DMS 273 treated with DMSO at 0.1 percent for 48 hours (cell line): ENCODE data around the gene FXYD3.

Source experiments
- DNase-seq: peaks from one replicate; lab custom pipeline; 2025; lab: John Stamatoyannopoulos, UW

FXYD3 gene

GRCh38 chr19:35106898-35107541, 8.6 kb upstream of the FXYD3 start:
- DNase-seq = no peak

GRCh38 chr19:35107545-35107944, 8.1 kb upstream of the FXYD3 start:
- DNase-seq = no peak

- no peak for DNase-seq
These were observed 6.9 kb upstream of the FXYD3 start for GRCh38 chr19:35108730-35109129.

GRCh38 chr19:35109395-35110112, 6.1 kb upstream of the FXYD3 start:
- no peak for DNase-seq

GRCh38 chr19:35110974-35111373, 4.6 kb upstream of the FXYD3 start:
- DNase-seq = no peak

- no peak for DNase-seq
These were observed 2.5 kb upstream of the FXYD3 start for GRCh38 chr19:35112995-35113688.

- no peak for DNase-seq
These were observed 1.1 kb upstream of the FXYD3 start for GRCh38 chr19:35114353-35115176.

GRCh38 chr19:35116072-35116801, 614 bp downstream of the FXYD3 start:
- DNase-seq = no peak

GRCh38 chr19:35117116-35117515, 1.5 kb downstream of the FXYD3 start:
- DNase-seq = peak; percentile 70

GRCh38 chr19:35117799-35118198, 2.2 kb downstream of the FXYD3 start:
- DNase-seq = no peak

GRCh38 chr19:35118268-35119020, 2.8 kb downstream of the FXYD3 start:
- DNase-seq = no peak

GRCh38 chr19:35119091-35119490, 3.5 kb downstream of the FXYD3 start:
- DNase-seq = no peak

- DNase-seq = no peak
These were observed 4.0 kb downstream of the FXYD3 start for GRCh38 chr19:35119578-35120155.

GRCh38 chr19:35120492-35120891, 4.9 kb downstream of the FXYD3 start:
- peak; percentile 97 for DNase-seq

- DNase-seq = no peak
These were observed 5.3 kb downstream of the FXYD3 start for GRCh38 chr19:35120898-35121297.

- no peak for DNase-seq
These were observed 7.3 kb downstream of the FXYD3 start for GRCh38 chr19:35122687-35123551.

- no peak for DNase-seq
These were observed 8.0 kb downstream of the FXYD3 start for GRCh38 chr19:35123573-35123972.

- DNase-seq = peak; percentile 77
These were observed 8.8 kb downstream of the FXYD3 start for GRCh38 chr19:35124098-35125060.
